K562 (cell line): ENCODE data around the gene TUT1. TPM values are rescaled to one million over a fixed set of nuclear protein-coding genes. Genes with fewer than 3 reads are reported as not detected.

Source experiments
- CBFA2T2 ChIP-seq: fragments of 450-650 bp; conservative IDR thresholded peaks from 2 replicates; pipeline ENCODE4 v1.6.1; 2017; ENCODE audit warnings: mild to moderate bottlenecking
- CBFA2T3 ChIP-seq: fragments of 450-650 bp; IDR thresholded peaks from 2 replicates; pipeline ENCODE4 v1.6.1; 2017
- CHD2 ChIP-seq: IDR thresholded peaks from 2 replicates; pipeline ENCODE4 v1.6.1; 2011; ENCODE audit warnings: low read depth, low read length
- EHMT2 ChIP-seq: fragments of 450-650 bp; IDR thresholded peaks from 2 replicates; pipeline ENCODE4 v1.6.1; 2018; ENCODE audit warnings: antibody characterized with exemption
- ESRRA ChIP-seq: fragments of 450-650 bp; IDR thresholded peaks from 2 replicates; pipeline ENCODE4 v1.6.1; 2014; ENCODE audit warnings: low read depth, mild to moderate bottlenecking, moderate library complexity, borderline replicate concordance
- HDAC8 ChIP-seq: fragments of 450-650 bp; IDR thresholded peaks from 2 replicates; pipeline ENCODE4 v1.6.1; 2016; ENCODE audit warnings: mild to moderate bottlenecking, missing genetic modification characterization, moderate library complexity, missing compliant biosample characterization
- KDM5B ChIP-seq: fragments of 200-600 bp; sonication (generic); IDR thresholded peaks from 2 replicates; pipeline ENCODE4 v1.6.1; 2012; ENCODE audit warnings: low read depth, mild to moderate bottlenecking, moderate library complexity, low read length, control low read depth, inconsistent platforms; ENCODE audit not compliant: insufficient replicate concordance
- NCOR1 ChIP-seq: fragments of 450-650 bp; IDR thresholded peaks from 2 replicates; pipeline ENCODE4 v1.6.1; 2016; ENCODE audit warnings: mild to moderate bottlenecking, moderate library complexity
- PCBP1 ChIP-seq: fragments of 200-400 bp; formaldehyde crosslinking; IDR thresholded peaks from 2 replicates; pipeline ENCODE4 v1.6.1; 2018; ENCODE audit warnings: mild to moderate bottlenecking, low read depth, low read length; ENCODE audit not compliant: poor library complexity, severe bottlenecking
- POLR2AphosphoS2 ChIP-seq: IDR thresholded peaks from 2 replicates; pipeline ENCODE4 v1.6.1; 2012; ENCODE audit warnings: low read length, improper control_type of control experiment
- TCF3 ChIP-seq: sonication (generic); formaldehyde crosslinking; IDR thresholded peaks from 2 replicates; pipeline ENCODE4 v1.4.0; 2020; ENCODE audit warnings: mild to moderate bottlenecking, missing genetic modification reagents
- ZMIZ1 ChIP-seq, 2 experiments: fragments of 150-350 bp in 1 of 2; IDR thresholded peaks; 2 replicates each; pipeline ENCODE4 v1.6.1; 2012 to 2016; ENCODE audit warnings: low read depth in 2 of 2, low read length in 2 of 2, mild to moderate bottlenecking in 1 of 2, moderate library complexity in 1 of 2
- ZNF316 ChIP-seq: fragments of 450-650 bp; IDR thresholded peaks from 2 replicates; pipeline ENCODE4 v1.6.1; 2016
- polyA plus RNA-seq, 8 experiments: library from polyadenylated mRNA; depleted of rRNA in 4 of 8; stranded (reverse) in 5 of 8; unstranded in 3 of 8; fragments of >200 nt; fragmentation: Nextera tagmentation in 2 of 8; fragmentation: Illumina TruSeq in 1 of 8; extraction: Ambion mirVana in 2 of 8; extraction: Trizol in 1 of 8; gene quantifications; 2 replicates each; pipeline versions ENCODE4 v1.2.1 to v1.2.3, GENCODE V29; 2011 to 2014; ENCODE audit warnings: inconsistent platforms in 1 of 8, missing spikeins in 1 of 8
- total RNA-seq, 7 experiments: library from RNA; depleted of rRNA in 6 of 7; stranded (reverse); fragments of >200 nt in 6 of 7; fragmentation: Illumina TruSeq in 2 of 7; extraction: Trizol in 2 of 7; gene quantifications; 2 replicates each; pipeline versions ENCODE4 v1.2.1 to v1.2.3, GENCODE V29; 2011 to 2021; ENCODE audit warnings: low replicate concordance in 1 of 7
- TF ChIP-seq, protein P1 (sequence below): fragments of 250-450 bp; sonication (Bioruptor Pico); IDR thresholded peaks from 2 replicates; pipeline ENCODE4 v1.4.0; 2020
- TF ChIP-seq, protein P2 (sequence below): fragments of 250-450 bp; sonication (Bioruptor Pico); IDR thresholded peaks from 2 replicates; pipeline ENCODE4 v1.8.0; 2022; ENCODE audit warnings: inconsistent platforms
- TF ChIP-seq, protein P3 (sequence below): fragments of 250-450 bp; sonication (Bioruptor Pico); IDR thresholded peaks from 2 replicates; pipeline ENCODE4 v1.5.0; 2021

Gene TUT1
- total and polyA plus RNA-seq, 9 of the 15 experiments (the other 6 are each of a cell fraction or from before 2014, with no cell fraction given) = 0.66 to 44.3 (median 15.7) TPM

DNA sequence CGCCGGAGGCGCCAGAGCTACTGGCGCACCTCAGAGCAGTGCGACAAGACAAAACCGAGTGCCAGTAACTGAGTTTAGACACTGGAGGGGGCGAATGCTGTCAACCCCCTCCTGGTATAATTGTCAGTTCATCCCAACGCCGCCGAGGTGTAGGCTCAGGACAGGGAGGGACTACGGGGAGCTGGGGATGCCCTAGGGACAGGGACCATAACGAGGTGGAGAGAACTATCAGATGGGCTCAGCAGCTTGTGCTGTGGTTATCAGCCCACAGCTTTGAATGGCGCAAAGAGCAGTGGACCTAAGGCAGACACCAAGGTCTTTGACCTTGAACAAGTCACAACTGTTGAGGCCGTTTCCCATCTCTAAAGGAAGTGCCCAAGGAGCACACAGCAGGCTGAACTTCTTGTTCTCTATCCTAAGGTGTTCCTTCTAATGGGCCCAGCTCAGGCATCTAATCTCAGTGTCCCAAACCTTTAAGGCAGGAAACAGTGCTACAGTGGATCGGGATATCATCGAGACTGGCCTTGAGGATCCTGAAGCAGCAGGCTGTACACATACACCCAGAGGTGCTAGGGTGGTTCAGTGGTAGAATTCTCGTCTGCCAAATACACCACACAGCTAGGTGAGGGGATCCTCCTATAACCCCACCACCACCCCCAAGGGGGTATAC, 958 bp upstream of the TUT1 start (continued):
- no peak for TF ChIP-seq ZMIZ1 (IDR thresholded peaks at IDR 0.05; ENCODE audit: low read depth in 2 of 2, low read length in 2 of 2)
- no peak for TF ChIP-seq HDAC8 (tag)
- TF ChIP-seq ESRRA = peak; percentile 91
- TF ChIP-seq PCBP1 = no peak
- TF ChIP-seq NCOR1 = peak; percentile 33; the same call in 1 of the 2 replicates
- TF ChIP-seq EHMT2 = 0 out of 2 replicates have a peak, but pooled peaks have one; percentile 18
- 0 out of 2 replicates have a peak, but pooled peaks have one; percentile 7 for TF ChIP-seq CBFA2T2
- no peak for TF ChIP-seq ZNF316
- TF ChIP-seq, protein P1, sequence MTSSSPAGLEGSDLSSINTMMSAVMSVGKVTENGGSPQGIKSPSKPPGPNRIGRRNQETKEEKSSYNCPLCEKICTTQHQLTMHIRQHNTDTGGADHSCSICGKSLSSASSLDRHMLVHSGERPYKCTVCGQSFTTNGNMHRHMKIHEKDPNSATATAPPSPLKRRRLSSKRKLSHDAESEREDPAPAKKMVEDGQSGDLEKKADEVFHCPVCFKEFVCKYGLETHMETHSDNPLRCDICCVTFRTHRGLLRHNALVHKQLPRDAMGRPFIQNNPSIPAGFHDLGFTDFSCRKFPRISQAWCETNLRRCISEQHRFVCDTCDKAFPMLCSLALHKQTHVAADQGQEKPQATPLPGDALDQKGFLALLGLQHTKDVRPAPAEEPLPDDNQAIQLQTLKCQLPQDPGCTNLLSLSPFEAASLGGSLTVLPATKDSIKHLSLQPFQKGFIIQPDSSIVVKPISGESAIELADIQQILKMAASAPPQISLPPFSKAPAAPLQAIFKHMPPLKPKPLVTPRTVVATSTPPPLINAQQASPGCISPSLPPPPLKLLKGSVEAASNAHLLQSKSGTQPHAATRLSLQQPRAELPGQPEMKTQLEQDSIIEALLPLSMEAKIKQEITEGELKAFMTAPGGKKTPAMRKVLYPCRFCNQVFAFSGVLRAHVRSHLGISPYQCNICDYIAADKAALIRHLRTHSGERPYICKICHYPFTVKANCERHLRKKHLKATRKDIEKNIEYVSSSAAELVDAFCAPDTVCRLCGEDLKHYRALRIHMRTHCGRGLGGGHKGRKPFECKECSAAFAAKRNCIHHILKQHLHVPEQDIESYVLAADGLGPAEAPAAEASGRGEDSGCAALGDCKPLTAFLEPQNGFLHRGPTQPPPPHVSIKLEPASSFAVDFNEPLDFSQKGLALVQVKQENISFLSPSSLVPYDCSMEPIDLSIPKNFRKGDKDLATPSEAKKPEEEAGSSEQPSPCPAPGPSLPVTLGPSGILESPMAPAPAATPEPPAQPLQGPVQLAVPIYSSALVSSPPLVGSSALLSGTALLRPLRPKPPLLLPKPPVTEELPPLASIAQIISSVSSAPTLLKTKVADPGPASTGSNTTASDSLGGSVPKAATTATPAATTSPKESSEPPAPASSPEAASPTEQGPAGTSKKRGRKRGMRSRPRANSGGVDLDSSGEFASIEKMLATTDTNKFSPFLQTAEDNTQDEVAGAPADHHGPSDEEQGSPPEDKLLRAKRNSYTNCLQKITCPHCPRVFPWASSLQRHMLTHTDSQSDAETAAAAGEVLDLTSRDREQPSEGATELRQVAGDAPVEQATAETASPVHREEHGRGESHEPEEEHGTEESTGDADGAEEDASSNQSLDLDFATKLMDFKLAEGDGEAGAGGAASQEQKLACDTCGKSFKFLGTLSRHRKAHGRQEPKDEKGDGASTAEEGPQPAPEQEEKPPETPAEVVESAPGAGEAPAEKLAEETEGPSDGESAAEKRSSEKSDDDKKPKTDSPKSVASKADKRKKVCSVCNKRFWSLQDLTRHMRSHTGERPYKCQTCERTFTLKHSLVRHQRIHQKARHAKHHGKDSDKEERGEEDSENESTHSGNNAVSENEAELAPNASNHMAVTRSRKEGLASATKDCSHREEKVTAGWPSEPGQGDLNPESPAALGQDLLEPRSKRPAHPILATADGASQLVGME (CRISPR knock-in tag) = no peak
- 0 out of 2 replicates have a peak, but pooled peaks have one; percentile 24 for TF ChIP-seq CHD2
- TF ChIP-seq KDM5B = peak; percentile 32
- TF ChIP-seq TCF3 (CRISPR knock-in tag) = peak; percentile 48; the same call in 1 of the 2 replicates
- TF ChIP-seq, protein P2, sequence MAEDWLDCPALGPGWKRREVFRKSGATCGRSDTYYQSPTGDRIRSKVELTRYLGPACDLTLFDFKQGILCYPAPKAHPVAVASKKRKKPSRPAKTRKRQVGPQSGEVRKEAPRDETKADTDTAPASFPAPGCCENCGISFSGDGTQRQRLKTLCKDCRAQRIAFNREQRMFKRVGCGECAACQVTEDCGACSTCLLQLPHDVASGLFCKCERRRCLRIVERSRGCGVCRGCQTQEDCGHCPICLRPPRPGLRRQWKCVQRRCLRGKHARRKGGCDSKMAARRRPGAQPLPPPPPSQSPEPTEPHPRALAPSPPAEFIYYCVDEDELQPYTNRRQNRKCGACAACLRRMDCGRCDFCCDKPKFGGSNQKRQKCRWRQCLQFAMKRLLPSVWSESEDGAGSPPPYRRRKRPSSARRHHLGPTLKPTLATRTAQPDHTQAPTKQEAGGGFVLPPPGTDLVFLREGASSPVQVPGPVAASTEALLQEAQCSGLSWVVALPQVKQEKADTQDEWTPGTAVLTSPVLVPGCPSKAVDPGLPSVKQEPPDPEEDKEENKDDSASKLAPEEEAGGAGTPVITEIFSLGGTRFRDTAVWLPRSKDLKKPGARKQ = no peak
- TF ChIP-seq POLR2AphosphoS2 = peak; percentile 45; the same call in 1 of the 2 replicates
- TF ChIP-seq, protein P3, sequence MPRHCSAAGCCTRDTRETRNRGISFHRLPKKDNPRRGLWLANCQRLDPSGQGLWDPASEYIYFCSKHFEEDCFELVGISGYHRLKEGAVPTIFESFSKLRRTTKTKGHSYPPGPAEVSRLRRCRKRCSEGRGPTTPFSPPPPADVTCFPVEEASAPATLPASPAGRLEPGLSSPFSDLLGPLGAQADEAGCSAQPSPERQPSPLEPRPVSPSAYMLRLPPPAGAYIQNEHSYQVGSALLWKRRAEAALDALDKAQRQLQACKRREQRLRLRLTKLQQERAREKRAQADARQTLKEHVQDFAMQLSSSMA = peak; percentile 11; the same call in 1 of the 2 replicates
- peak; percentile 69 for TF ChIP-seq CBFA2T3
